ENCODE data around the gene SIRT3. TPM values are rescaled to one million over a fixed set of nuclear protein-coding genes. Genes with fewer than 3 reads are reported as not detected.

Gene SIRT3
- total RNA-seq, 1 experiment from 2014 or later = 37.5 TPM

DNA sequence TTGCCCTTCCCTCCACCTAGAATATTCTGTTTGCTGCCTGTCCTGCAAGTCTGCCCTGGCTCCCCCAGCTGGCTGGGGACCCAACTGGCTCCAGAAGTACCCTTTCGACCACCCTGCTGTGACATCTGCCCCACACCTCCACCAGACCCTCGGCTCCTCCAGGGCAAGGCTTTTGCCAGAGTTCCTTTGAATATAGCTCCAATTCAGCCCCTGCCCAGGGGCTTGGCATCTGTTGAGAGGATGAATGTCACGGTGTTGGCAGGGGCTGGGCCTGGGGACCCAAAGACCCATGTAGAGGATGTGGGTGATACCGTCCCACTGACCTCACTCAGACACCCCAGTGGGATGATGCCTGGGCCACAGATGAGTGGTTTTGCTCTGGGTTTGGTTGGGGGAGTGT is 46.0 kb upstream of the SIRT3 start:
- in situ Hi-C loops (cut with HindIII; ENCODE audit: low pct_unique_long_range_greater_than_20kb, low sequenced_read_pairs) (no loop called here), intact Hi-C loops (cut with micrococcal nuclease; ENCODE audit: unreplicated experiment) (no loop called here)
- H3K36me3 ChIP-seq (ENCODE audit: control insufficient read depth, insufficient read depth, low read length) = no peaks in the 10 kb centered on the region
- DNase-seq (ENCODE audit: low read depth, low spot score) = no peak
- H3K27me3 ChIP-seq (ENCODE audit: control insufficient read depth, insufficient read depth, low read length) = peaks cover 3% of the 10 kb centered on the region
- CTCF ChIA-PET = no interaction called here
- H3K27ac ChIP-seq (ENCODE audit: low read length) = no peak overlapping the region
- no peak for ATAC-seq
- no peak for TF ChIP-seq POLR2AphosphoS5 (IDR thresholded peaks at IDR 0.05; ENCODE audit: low read depth, low read length)
- TF ChIP-seq SIN3A (IDR thresholded peaks at IDR 0.05; ENCODE audit: borderline replicate concordance, insufficient read depth, low read depth, low read length) = no peak
- no peak for TF ChIP-seq REST (IDR thresholded peaks at IDR 0.05; ENCODE audit: insufficient read depth in 1 of 2, low read depth in 2 of 2, low read length in 1 of 2)
- TF ChIP-seq, protein P1, sequence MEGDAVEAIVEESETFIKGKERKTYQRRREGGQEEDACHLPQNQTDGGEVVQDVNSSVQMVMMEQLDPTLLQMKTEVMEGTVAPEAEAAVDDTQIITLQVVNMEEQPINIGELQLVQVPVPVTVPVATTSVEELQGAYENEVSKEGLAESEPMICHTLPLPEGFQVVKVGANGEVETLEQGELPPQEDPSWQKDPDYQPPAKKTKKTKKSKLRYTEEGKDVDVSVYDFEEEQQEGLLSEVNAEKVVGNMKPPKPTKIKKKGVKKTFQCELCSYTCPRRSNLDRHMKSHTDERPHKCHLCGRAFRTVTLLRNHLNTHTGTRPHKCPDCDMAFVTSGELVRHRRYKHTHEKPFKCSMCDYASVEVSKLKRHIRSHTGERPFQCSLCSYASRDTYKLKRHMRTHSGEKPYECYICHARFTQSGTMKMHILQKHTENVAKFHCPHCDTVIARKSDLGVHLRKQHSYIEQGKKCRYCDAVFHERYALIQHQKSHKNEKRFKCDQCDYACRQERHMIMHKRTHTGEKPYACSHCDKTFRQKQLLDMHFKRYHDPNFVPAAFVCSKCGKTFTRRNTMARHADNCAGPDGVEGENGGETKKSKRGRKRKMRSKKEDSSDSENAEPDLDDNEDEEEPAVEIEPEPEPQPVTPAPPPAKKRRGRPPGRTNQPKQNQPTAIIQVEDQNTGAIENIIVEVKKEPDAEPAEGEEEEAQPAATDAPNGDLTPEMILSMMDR (IDR thresholded peaks at IDR 0.05) = no peak
- no peak for TF ChIP-seq TCF7L2 (IDR thresholded peaks at IDR 0.05; ENCODE audit: low read depth, low read length)
- no peaks in the 10 kb centered on the region for H3K9me3 ChIP-seq (ENCODE audit: control insufficient read depth, insufficient read depth, low read depth, low read length)
- H3K4me3 ChIP-seq (ENCODE audit: low read depth in 2 of 2, low read length in 2 of 2) = no peak overlapping the region
- peaks cover 12% of the 10 kb centered on the region; the same call in 1 of the 2 replicates for H3K4me1 ChIP-seq (ENCODE audit: control insufficient read depth, insufficient read depth, low read length)
- POLR2A ChIA-PET = no interaction called here
- no TSS peak for BruUV-seq (replicated peaks)

DNA sequence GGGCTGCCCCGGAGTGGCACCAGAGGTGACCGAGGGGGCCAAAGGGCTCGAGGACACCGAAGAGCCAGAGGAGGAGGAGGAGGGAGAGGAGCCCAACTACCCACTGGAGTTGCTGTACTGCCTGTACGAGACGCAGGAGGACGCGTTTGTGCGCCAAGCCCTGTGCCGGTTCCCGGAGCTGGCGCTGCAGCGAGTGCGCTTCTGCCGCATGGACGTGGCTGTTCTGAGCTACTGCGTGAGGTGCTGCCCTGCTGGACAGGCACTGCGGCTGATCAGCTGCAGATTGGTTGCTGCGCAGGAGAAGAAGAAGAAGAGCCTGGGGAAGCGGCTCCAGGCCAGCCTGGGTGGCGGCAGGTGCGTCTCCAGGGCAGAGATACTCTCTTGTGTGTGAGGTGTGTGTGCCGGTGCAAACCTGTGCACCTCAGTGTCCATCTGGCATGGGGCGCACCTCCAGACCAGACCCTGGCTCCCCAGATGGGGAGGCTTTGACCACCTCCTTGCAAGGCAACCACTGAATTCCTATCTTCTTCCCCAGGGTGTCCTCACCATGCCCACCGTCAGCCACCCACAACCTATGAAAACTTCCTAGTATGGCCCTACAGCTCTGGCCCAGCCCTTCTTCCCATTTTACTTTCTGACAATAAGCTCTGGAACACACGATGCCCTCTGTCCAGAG is 45.5 kb upstream of the SIRT3 start:
- Histone ChIP-seq H3K36me3 (ENCODE audit: control insufficient read depth, insufficient read depth, low read length) (no peaks in the 10 kb centered on the region), H3K27me3 (ENCODE audit: control insufficient read depth, insufficient read depth, low read length) (peaks cover 3% of the 10 kb centered on the region), H3K9me3 (ENCODE audit: control insufficient read depth, insufficient read depth, low read depth, low read length) (no peaks in the 10 kb centered on the region), H3K4me3 (ENCODE audit: low read depth in 2 of 2, low read length in 2 of 2) (no peak overlapping the region), H3K4me1 (ENCODE audit: control insufficient read depth, insufficient read depth, low read length) (peaks cover 12% of the 10 kb centered on the region; the same call in 1 of the 2 replicates), H3K27ac (ENCODE audit: low read length) (no peak overlapping the region)
- intact Hi-C loops (cut with micrococcal nuclease; ENCODE audit: unreplicated experiment) (no loop called here), in situ Hi-C loops (cut with HindIII; ENCODE audit: low pct_unique_long_range_greater_than_20kb, low sequenced_read_pairs) (no loop called here)
- ATAC-seq (no peak), DNase-seq (ENCODE audit: low read depth, low spot score) (no peak)
- TF ChIP-seq SIN3A (IDR thresholded peaks at IDR 0.05; ENCODE audit: borderline replicate concordance, insufficient read depth, low read depth, low read length) (no peak), POLR2AphosphoS5 (IDR thresholded peaks at IDR 0.05; ENCODE audit: low read depth, low read length) (no peak), TCF7L2 (IDR thresholded peaks at IDR 0.05; ENCODE audit: low read depth, low read length) (no peak), REST (IDR thresholded peaks at IDR 0.05; ENCODE audit: insufficient read depth in 1 of 2, low read depth in 2 of 2, low read length in 1 of 2) (no peak)
- TF ChIP-seq, protein P1 (IDR thresholded peaks at IDR 0.05) = no peak
- ChIA-PET CTCF (interaction anchor here (0.6 kb wide), 1 partner anchor 20 kb away, joined by 11 read pairs; no protein-coding TSS in a partner anchor), POLR2A (no interaction called here)
- no TSS peak for BruUV-seq (replicated peaks)
